ENCODE results near the gene SSPN. TPM values are rescaled to one million over a fixed set of nuclear protein-coding genes. Genes with fewer than 3 reads are reported as not detected.

SSPN gene
- total and polyA plus RNA-seq, 9 of the 15 experiments (the other 6 are each of a cell fraction or from before 2014, with no cell fraction given), result 0.40 TPM; not detected in 8

DNA sequence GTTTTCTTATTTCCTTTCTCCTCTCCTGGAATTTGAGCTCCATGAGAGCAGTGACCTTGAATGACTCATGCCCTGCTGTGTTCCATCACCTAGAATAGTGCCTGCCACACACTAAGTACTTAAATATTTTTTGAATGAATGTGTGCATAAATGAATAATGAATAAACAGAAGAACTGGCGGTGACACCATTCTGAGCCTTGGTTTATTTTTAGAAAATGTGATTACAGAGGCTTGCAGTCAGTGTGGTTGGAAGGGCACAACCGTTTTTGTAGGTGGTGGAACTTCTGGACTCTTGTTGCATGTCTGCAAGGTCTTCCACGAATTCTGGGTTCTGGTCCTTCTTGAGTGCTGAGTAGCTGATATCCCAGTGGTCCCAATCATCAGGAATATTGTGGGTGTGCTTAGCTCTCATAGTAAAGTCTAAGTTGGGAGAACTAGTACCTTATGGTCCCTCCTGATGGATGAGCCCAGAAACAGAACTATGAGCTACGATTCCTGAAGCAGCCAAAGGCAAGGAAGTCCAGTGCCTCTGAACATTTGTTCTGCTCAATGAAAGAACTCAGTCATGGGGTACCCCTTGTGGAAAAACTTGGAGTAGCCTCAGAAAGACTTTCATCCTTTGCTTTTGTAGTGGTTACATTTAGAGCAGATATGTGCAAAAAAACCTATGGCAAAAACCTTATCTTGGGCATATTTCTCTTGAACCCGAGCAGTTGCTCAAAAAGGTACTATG, 41.8 kb upstream of the SSPN start:
- ChIA-PET POLR2A (no interaction called here), CTCF (ENCODE audit: low intra/inter-chr PET ratio) (no interaction called here)
- in situ Hi-C loops (cut with MboI) (no loop called here), intact Hi-C loops (cut with micrococcal nuclease) (no loop called here)
- Histone ChIP-seq H2AFZ (ENCODE audit: low read depth, low read length) (no peak overlapping the region), H3K4me2 (ENCODE audit: insufficient read depth, low read length) (no peak overlapping the region), H4K20me1 (replicated peaks; ENCODE audit: control insufficient read depth, insufficient read depth, low read length) (no peaks in the 10 kb centered on the region; the same call in 1 of the 2 replicates), H3K27me3 (ENCODE audit: control insufficient read depth in 2 of 2, insufficient read depth in 2 of 2, low read length in 2 of 2) (peaks cover 0 to 4% of the 10 kb centered on the region in 2 experiments; a peak in 2 of 5 replicates), H3K27ac (ENCODE audit: extremely low read depth, low read depth, low read length) (no peak overlapping the region), H3K9me1 (ENCODE audit: control insufficient read depth, insufficient read depth, low read length) (no peaks in the 10 kb centered on the region), H3K4me3 (no peak overlapping the region), H3K9me3 (replicated peaks; ENCODE audit: control insufficient read depth, insufficient read depth, low read depth, low read length) (no peaks in the 10 kb centered on the region), H3K9ac (ENCODE audit: insufficient read depth in 1 of 2, low read depth in 2 of 2, low read length in 2 of 2) (no peak overlapping the region), H3K79me2 (ENCODE audit: control insufficient read depth, insufficient read depth, low read length) (no peaks in the 10 kb centered on the region), H3K4me1 (replicated peaks in 1 of 2; ENCODE audit: control insufficient read depth in 2 of 2, insufficient read depth in 2 of 2, low read length in 2 of 2) (no peaks in the 10 kb centered on the region; a peak in 1 of 5 replicates), H3K36me3 (ENCODE audit: control insufficient read depth, insufficient read depth, low read length) (no peaks in the 10 kb centered on the region)
- DNase-seq (ENCODE audit: extremely low read depth in 1 of 4, low spot score in 3 of 4) (no peak), FAIRE-seq (no peak), ATAC-seq (no peak)
- no TSS peak for BruUV-seq (replicated peaks)
- WGBS (ENCODE audit: insufficient coverage, low coverage, missing lambda C conversion rate), result 0% methylated on average over 5 of the region's 5 CpGs
- TF ChIP-seq L3MBTL2 (IDR thresholded peaks at IDR 0.05), result no peak
- no peak for TF ChIP-seq NFIX (CRISPR knock-in tag; IDR thresholded peaks at IDR 0.05; ENCODE audit: low read depth)
- TF ChIP-seq TOE1 (IDR thresholded peaks at IDR 0.05; ENCODE audit: borderline replicate concordance), result no peak
- TF ChIP-seq TOE1 (CRISPR knock-in tag; IDR thresholded peaks at IDR 0.05; ENCODE audit: borderline replicate concordance, low read depth), result no peak
- TF ChIP-seq ZNF12 (CRISPR knock-in tag; IDR thresholded peaks at IDR 0.05), result no peak
- no peak for TF ChIP-seq RUNX1 (IDR thresholded peaks at IDR 0.05; ENCODE audit: low read depth)
- TF ChIP-seq ZNF324 (CRISPR knock-in tag; IDR thresholded peaks at IDR 0.05), result no peak
- peak in 1 of 2 experiments; percentile 34; a peak in 1 of 4 replicates for TF ChIP-seq RAD21 (CRISPR knock-in tag; conservative IDR thresholded peaks at IDR 0.05 in 1 of 2, IDR thresholded peaks at IDR 0.05 in 1 of 2)
- no peak for TF ChIP-seq POLR2B (IDR thresholded peaks at IDR 0.05; ENCODE audit: low read depth, partially characterized antibody)
- no peak for TF ChIP-seq YY1 (IDR thresholded peaks at IDR 0.05; ENCODE audit: borderline replicate concordance in 1 of 3, control insufficient read depth in 1 of 3, extremely low read depth in 1 of 3, insufficient read depth in 3 of 3, insufficient read length in 1 of 3, insufficient replicate concordance in 2 of 3, low read depth in 1 of 3, low read length in 2 of 3)
- TF ChIP-seq SLC30A9 (CRISPR knock-in tag; IDR thresholded peaks at IDR 0.05), result no peak
- TF ChIP-seq, protein P1, sequence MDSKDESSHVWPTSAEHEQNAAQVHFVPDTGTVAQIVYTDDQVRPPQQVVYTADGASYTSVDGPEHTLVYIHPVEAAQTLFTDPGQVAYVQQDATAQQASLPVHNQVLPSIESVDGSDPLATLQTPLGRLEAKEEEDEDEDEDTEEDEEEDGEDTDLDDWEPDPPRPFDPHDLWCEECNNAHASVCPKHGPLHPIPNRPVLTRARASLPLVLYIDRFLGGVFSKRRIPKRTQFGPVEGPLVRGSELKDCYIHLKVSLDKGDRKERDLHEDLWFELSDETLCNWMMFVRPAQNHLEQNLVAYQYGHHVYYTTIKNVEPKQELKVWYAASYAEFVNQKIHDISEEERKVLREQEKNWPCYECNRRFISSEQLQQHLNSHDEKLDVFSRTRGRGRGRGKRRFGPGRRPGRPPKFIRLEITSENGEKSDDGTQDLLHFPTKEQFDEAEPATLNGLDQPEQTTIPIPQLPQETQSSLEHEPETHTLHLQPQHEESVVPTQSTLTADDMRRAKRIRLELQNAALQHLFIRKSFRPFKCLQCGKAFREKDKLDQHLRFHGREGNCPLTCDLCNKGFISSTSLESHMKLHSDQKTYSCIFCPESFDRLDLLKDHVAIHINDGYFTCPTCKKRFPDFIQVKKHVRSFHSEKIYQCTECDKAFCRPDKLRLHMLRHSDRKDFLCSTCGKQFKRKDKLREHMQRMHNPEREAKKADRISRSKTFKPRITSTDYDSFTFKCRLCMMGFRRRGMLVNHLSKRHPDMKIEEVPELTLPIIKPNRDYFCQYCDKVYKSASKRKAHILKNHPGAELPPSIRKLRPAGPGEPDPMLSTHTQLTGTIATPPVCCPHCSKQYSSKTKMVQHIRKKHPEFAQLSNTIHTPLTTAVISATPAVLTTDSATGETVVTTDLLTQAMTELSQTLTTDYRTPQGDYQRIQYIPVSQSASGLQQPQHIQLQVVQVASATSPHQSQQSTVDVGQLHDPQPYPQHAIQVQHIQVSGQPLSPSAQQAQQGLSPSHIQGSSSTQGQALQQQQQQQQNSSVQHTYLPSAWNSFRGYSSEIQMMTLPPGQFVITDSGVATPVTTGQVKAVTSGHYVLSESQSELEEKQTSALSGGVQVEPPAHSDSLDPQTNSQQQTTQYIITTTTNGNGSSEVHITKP (IDR thresholded peaks at IDR 0.05; ENCODE audit: partially characterized antibody), result peak; percentile 73
- TF ChIP-seq CBX1 (IDR thresholded peaks at IDR 0.05; ENCODE audit: low read depth), result no peak
- no peak for TF ChIP-seq SIRT6 (IDR thresholded peaks at IDR 0.05; ENCODE audit: low read depth, low read length)

Measured in K562 (cell line).